Vein endothelial cell (primary cell): ENCODE results near the gene PLCD1. TPM values are rescaled to one million over a fixed set of nuclear protein-coding genes. Genes with fewer than 3 reads are reported as not detected.
A peak's percentile ranks its signal among the peaks of the same experiment; 100 is the strongest.

ENCODE experiments used
- small RNA-seq: library from RNA; depleted of rRNA; stranded (forward); fragments of <200 nt; gene quantifications from one replicate; pipeline ENCODE3, GENCODE V24; 2012
- total RNA-seq: library from RNA; depleted of rRNA; stranded (reverse); fragments of >200 nt; gene quantifications from 2 replicates; pipeline ENCODE4 v1.2.3, GENCODE V29; 2012

The PLCD1 gene
- 11.7 and 14.7 TPM in 2 replicates for total RNA-seq

DNA sequence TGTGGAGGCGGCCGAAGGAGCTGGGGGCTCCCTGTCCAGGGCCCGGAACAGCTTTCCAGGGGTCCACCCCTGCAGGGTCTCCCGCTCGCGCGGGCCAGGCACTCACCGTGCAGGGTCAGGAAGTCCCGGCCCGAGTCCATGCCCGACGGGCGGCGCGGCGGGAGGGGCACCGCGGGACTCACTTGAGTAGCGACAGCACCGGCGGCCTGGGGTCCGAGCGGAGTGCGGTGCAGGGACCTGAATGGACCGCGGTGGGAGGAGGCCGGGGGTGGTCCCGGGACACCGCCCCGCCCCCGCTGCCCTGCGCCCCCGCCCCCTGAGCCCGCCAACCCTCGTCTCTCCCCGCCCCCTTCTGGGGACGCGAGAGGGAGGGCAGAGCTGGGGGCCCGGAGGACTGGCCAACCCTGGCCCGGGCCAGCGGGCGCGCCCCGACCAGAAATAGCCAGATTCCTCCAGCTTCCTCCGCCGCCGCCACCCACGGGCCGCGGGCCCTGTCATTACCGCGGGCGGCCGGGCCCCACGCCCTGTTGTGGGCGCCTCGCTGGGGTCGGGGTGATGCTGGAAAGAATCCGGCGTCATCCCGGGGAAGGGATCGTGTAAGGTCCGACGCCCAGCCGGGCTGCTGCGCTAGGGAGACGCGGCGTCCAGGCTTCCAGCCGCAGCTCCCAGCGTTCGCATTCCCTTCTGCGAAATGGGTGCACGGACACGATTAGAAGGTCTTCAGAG is at the start of gene PLCD1:
Gene PLCD1 (minus strand): TSS at position 243 of the 726 bp plus-strand sequence. CDS start 103 bp downstream, at position 140.

DNA sequence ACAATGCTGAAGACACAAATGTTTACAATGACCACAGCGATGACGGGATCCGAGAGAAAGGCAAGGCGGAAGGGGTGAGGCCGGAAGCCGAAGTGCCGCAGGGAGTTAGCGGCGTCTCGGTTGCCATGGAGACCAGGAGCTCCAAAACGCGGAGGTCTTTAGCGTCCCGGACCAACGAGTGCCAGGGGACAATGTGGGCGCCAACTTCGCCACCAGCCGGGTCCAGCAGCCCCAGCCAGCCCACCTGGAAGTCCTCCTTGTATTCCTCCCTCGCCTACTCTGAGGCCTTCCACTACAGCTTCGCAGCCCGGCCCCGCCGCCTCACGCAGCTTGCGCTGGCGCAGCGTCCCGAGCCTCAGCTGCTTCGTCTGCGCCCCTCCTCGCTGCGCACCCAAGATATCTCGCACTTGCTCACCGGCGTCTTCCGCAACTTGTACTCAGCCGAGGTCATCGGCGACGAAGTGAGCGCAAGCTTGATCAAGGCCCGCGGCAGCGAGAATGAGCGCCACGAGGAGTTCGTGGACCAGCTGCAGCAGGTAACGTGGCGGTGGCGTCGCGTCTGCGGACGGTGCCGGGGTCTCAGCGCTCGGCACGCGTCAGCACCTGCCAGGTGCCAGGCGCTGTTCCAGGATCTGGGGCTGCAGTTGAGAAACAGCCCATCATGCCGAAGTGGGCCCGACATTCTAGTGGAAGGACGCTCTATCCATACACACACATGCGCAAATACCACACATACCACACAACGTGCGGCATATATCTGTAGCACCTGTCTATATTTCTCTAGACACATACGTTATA is 9.9 kb upstream of the PLCD1 start, which contains the start of gene DLEC1:
Gene DLEC1 (plus strand): TSS at position 108 of the 798 bp plus-strand sequence. CDS start 18 bp downstream, at position 126.

DNA sequence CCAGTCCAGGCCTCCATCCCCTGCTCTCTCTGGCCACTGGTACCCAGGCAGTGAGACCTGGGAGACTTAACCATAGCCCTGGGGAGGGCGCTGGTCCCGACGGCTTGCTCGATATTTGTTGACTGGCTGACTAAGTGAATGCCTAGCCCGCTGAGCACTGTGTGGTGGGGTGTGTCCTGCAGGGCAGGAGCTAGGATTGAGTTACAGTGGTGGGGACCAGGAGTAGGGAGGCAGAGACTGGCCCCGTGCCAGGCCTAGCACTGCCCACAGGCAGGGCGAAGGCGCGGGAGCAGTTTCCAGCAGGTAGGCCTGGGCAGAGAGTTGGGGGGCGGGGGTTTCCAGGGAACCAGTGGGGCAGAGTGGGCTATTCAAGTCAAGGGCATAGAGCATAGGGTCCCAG is 38.9 kb downstream of the PLCD1 start, which contains the start of gene VILL:
Gene VILL (plus strand): TSS at position 260 of the 400 bp plus-strand sequence. CDS start 2,887 bp downstream, outside the sequence.

Small RNA genes within 50 kb of the gene (small RNA-seq; reads per million reads assigned to genes)
- gene MIR26A1 (15.8 reads per million, percentile 97 among the genes with 10 or more reads in this experiment), gene RF00019 (not detected)

Other genes starting within 250 kb of the PLCD1 start
- gene CTDSPL, start 167.8 kb downstream of the PLCD1 start, total RNA-seq: 33.7 and 48.0 TPM in 2 replicates
- 5.8 and 7.2 TPM in 2 replicates for gene VILL, start 38.9 kb downstream of the PLCD1 start, total RNA-seq
- under 0.01 TPM in 1 of 2 replicates, not detected in the other for gene DLEC1, start 9.6 kb upstream of the PLCD1 start, total RNA-seq
- gene ACAA1, start 107.5 kb upstream of the PLCD1 start, total RNA-seq: 17.1 and 19.6 TPM in 2 replicates
- 10.1 and 13.9 TPM in 2 replicates for gene MYD88, start 109.0 kb upstream of the PLCD1 start, total RNA-seq
- 34.3 and 39.1 TPM in 2 replicates for gene OXSR1, start 135.9 kb upstream of the PLCD1 start, total RNA-seq
- under 0.01 and 0.29 TPM in 2 replicates for gene SLC22A13, start 236.2 kb upstream of the PLCD1 start, total RNA-seq